ENCODE measurements around the gene RANBP3. TPM values are rescaled to one million over a fixed set of nuclear protein-coding genes. Genes with fewer than 3 reads are reported as not detected.
"Not testable (repeated sequence)": the region's sequence is repeated elsewhere in the genome, so short reads cannot be mapped to it uniquely, and the experiment has no call there.

RANBP3 gene
- total RNA-seq, 3 donors from 2014 or later, result 47.0 to 94.2 (median 60.5) TPM

- TF ChIP-seq CTCF (IDR thresholded peaks at IDR 0.05), result no peak
- Histone ChIP-seq H3K4me3 (no peak overlapping the region), H3K9me3 (no peaks in the 10 kb centered on the region), H3K36me3 (ENCODE audit: low read depth) (no peaks in the 10 kb centered on the region), H3K4me1 (ENCODE audit: low read depth) (peaks cover 40% of the 10 kb centered on the region)
- no peak for DNase-seq
- intact Hi-C loops (cut with DNase I, micrococcal nuclease), result no loop called here
- no peak for ATAC-seq
Measured at GRCh38 chr19:5966215-5966614, 11.7 kb downstream of the RANBP3 start.

DNA sequence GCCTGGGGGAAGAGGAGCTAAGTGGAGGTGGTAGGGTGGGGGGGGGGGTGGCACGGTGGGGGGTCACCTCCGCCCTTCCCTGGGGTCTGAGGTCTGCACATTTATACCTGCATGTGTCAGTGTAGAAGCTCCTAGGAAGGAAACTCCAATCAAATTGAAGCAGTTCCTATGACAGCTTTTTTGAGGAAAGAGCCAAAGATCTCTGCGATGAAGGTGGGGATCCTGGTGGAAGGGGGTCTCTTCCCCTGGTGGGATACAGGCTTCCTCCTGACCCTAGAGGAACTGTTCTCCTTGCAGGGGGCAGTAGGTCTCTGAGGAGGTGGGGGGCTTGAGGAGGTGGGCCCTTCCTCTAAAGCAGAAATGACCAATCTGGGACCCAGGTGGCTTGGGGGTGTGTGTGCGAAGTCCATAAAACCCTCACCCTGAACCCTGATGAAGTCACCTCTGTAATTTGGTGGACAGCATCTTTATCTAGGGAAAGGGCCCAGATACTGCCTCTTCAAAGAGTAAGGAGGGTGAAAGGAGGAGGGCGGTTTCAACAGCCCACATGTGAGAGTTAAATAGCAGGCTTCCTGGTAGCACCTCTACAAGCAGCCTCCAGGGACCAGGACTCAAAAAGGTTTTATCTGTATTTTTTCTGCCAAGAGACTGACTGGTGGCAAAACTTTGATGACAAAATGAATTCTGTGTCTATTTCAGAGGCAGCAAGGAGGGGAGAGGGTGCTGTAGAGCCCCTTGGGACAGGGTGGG, 12.9 kb downstream of the RANBP3 start:
- DNase-seq, result no peak
- Histone ChIP-seq H3K9me3 (no peaks in the 10 kb centered on the region), H3K4me3 (no peak overlapping the region), H3K4me1 (ENCODE audit: low read depth) (peaks cover 52% of the 10 kb centered on the region), H3K36me3 (ENCODE audit: low read depth) (no peaks in the 10 kb centered on the region)
- intact Hi-C loops (cut with DNase I, micrococcal nuclease), result no loop called here
- no peak for ATAC-seq
- TF ChIP-seq CTCF (IDR thresholded peaks at IDR 0.05), result no peak

DNA sequence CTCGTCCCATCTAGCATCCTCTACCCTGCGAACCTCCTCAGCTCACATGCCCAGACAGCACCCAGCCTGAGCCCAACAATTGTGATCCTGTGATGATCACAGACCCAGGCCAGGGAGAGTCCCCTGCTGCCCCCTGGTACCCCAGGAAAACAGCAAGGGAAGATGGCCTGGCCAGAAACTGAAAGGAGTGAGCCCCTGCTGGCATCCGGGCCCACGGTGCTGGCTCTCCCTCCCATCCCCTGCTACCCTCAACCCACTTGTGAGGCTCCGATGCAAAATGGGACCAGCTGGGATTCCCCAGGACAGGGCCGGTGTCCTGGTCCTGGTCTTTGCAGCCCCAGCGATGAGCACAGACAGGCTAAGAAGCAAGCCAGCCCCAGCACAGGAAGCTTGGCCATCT, 14.1 kb downstream of the RANBP3 start:
- peaks cover 61% of the 10 kb centered on the region for H3K4me1 ChIP-seq (ENCODE audit: low read depth)
- ATAC-seq (no peak), DNase-seq (peak in 1 of 3 donors; percentile 32)
- no peak overlapping the region for H3K4me3 ChIP-seq
- no peak for TF ChIP-seq CTCF (IDR thresholded peaks at IDR 0.05)
- H3K36me3 ChIP-seq (ENCODE audit: low read depth), result no peaks in the 10 kb centered on the region
- intact Hi-C loops (cut with DNase I, micrococcal nuclease), result no loop called here
- no peaks in the 10 kb centered on the region for H3K9me3 ChIP-seq

DNA sequence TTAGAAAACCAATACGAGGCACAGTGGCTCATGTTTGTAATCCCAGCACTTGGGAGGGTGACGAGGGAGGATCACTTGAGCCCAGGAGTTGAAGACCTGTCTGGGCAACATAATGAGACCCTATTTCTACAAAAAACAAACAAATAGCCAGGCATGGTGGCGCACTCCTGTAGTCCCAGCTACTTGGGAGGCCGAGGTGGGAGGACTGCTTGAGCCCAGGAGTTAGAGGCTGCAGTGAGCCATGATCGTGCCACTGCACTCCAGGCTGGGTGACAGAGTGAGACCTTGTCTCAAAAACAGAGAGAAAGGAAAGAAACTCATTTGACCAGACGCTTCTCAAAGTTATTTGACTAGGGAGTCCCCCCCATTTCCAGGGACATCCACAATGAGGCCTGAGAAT, 14.7 kb downstream of the RANBP3 start:
- intact Hi-C loops (cut with DNase I, micrococcal nuclease); H3K9me3 ChIP-seq; ATAC-seq; H3K4me3 ChIP-seq; H3K36me3 ChIP-seq (ENCODE audit: low read depth); DNase-seq: not testable (repeated sequence)
- H3K4me1 ChIP-seq (ENCODE audit: low read depth), result peaks cover 60% of the 10 kb centered on the region

DNA sequence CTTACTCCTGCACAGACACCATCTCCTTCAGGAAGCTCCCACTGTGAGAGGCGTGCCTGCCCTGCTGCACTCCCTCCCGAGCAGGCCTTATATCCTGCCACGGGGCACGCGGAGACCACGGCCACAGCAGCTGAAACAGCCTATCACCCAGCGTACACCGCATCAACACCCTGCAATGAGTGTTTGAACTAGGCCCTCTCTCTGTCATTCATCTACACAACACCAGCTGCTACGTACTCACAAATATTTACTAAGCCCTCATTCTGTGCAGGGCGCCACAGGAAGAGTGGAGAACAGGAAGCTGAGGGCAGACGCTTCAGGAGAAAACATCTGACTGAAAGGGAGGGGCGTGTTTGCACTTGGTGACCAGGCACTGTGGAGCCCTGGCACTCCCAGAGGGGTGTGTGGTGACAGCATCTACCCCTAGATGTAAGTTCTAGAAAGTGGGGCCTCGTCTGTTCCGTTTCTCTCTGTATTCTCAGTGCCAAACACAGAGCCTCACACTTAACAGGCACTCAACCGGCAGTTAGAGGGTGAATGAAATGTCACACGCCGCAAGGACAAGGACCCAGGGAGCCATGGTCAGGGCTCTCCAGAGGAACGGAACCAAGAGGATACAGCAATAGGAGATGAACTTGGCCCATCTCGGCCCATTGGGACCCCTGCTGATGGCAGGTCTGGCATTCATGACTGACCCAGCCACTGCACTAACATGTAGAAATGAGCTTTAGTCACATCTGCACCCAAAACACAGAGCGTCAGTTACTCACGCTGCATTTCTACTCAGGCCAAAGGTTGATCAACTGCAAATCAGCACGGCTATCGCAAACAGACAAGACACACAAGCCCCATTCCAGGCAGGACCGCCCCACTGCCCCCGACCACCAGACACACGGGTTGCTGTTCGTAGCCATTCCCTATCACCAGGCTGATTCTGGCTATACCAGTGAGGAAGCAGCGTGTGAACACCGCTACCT, 15.7 kb downstream of the RANBP3 start:
- DNase-seq (peak; percentile 72 to 84 (median 77)), ATAC-seq (peak; percentile 91)
- intact Hi-C loops (cut with DNase I, micrococcal nuclease), result no loop called here
- Histone ChIP-seq H3K9me3 (no peaks in the 10 kb centered on the region), H3K36me3 (ENCODE audit: low read depth) (no peaks in the 10 kb centered on the region), H3K4me1 (ENCODE audit: low read depth) (peaks cover 60% of the 10 kb centered on the region), H3K4me3 (no peak overlapping the region)
- TF ChIP-seq CTCF (IDR thresholded peaks at IDR 0.05), result no peak

- H3K4me3 ChIP-seq; H3K36me3 ChIP-seq (ENCODE audit: low read depth); ATAC-seq; H3K9me3 ChIP-seq; intact Hi-C loops (cut with DNase I, micrococcal nuclease): not testable (repeated sequence)
- H3K4me1 ChIP-seq (ENCODE audit: low read depth), result peaks cover 60% of the 10 kb centered on the region
- DNase-seq, result peak in 1 of 3 donors; percentile 47
Measured at GRCh38 chr19:5961641-5961968, 16.3 kb downstream of the RANBP3 start.

Measured in mucosa of descending colon (tissue), 3 donors.